Endodermal cell (in vitro differentiated cells): ENCODE data around the gene ATP11B. TPM values are rescaled to one million over a fixed set of nuclear protein-coding genes. Genes with fewer than 3 reads are reported as not detected.
A peak's percentile ranks its signal among the peaks of the same experiment; 100 is the strongest.

Experiments
- DNase-seq: peaks from one replicate; pipeline ENCODE4 v3.0.0-alpha.2; 2017
- H3K27ac ChIP-seq: 2 replicates; pipeline ENCODE4 v1.5.1; 2013; ENCODE audit warnings: mild to moderate bottlenecking, low read depth, low read length, moderate library complexity
- H3K27me3 ChIP-seq: 2 replicates; pipeline ENCODE4 v1.6.1; 2013; ENCODE audit warnings: mild to moderate bottlenecking, low read length, moderate library complexity; ENCODE audit not compliant: insufficient read depth, control insufficient read depth, poor library complexity, severe bottlenecking
- H3K36me3 ChIP-seq: 2 replicates; pipeline ENCODE4 v1.7.0; 2013; ENCODE audit warnings: mild to moderate bottlenecking, low read length, moderate library complexity; ENCODE audit not compliant: control insufficient read depth, insufficient read depth
- H3K4me1 ChIP-seq: one replicate; pipeline ENCODE4 v1.7.0; 2013; ENCODE audit warnings: low read length; ENCODE audit not compliant: control insufficient read depth, insufficient read depth
- H3K4me3 ChIP-seq: 2 replicates; pipeline ENCODE4 v1.5.1; 2013; ENCODE audit warnings: mild to moderate bottlenecking, low read length, moderate library complexity
- H3K9ac ChIP-seq: 2 replicates; pipeline ENCODE4 v1.6.1; 2013; ENCODE audit warnings: mild to moderate bottlenecking, low read length, moderate library complexity; ENCODE audit not compliant: poor library complexity, severe bottlenecking; ENCODE audit errors: extremely low read depth
- H3K9me3 ChIP-seq: 2 replicates; pipeline ENCODE4 v1.6.1; 2013; ENCODE audit warnings: mild to moderate bottlenecking, low read length, moderate library complexity; ENCODE audit not compliant: control insufficient read depth
- H3K27ac Mint-ChIP-seq: 2 replicates; pipeline ENCODE4 v1.8.0; 2020; ENCODE audit warnings: mixed read lengths
- H3K27me3 Mint-ChIP-seq: 2 replicates; pipeline ENCODE4 v1.8.0; 2021; ENCODE audit warnings: mild to moderate bottlenecking, mixed read lengths; ENCODE audit not compliant: insufficient read depth
- H3K36me3 Mint-ChIP-seq: 2 replicates; pipeline ENCODE4 v1.8.0; 2020; ENCODE audit warnings: low read depth, mixed read lengths
- H3K4me1 Mint-ChIP-seq: 2 replicates; pipeline ENCODE4 v1.8.0; 2020; ENCODE audit warnings: mixed read lengths
- H3K4me3 Mint-ChIP-seq: 2 replicates; pipeline ENCODE4 v1.8.0; 2020; ENCODE audit warnings: mild to moderate bottlenecking, moderate library complexity, mixed read lengths
- H3K9me3 Mint-ChIP-seq: 2 replicates; pipeline ENCODE4 v1.8.0; 2020; ENCODE audit warnings: mild to moderate bottlenecking, mixed read lengths
- WGBS, 2 experiments: methylation state at CpG; one replicate each; pipeline versions ENCODE4 v1.1.5 to v1.1.7; 2013; ENCODE audit warnings: missing lambda C conversion rate in 2 of 2, mixed read lengths in 1 of 2; ENCODE audit not compliant: insufficient coverage in 1 of 2, insufficient read length in 1 of 2; 5-methylcytosine and 5-hydroxymethylcytosine counted together
- total RNA-seq, 2 donors: library from RNA; stranded (reverse); fragmentation: NEBNext Ultra II Directional in 1 of 2; extraction: Animal tissue kit (Norgen Biotek cat#: 25700) in 1 of 2; gene quantifications; 2 replicates in 1 of 2; 3 replicates in 1 of 2; pipeline ENCODE4 v1.2.1, GENCODE V29; 2021
- TF ChIP-seq, protein P1 (sequence below): fragments of 200-600 bp; sonication (generic); conservative IDR thresholded peaks from 2 replicates; pipeline ENCODE4 v1.5.0; 2021; ENCODE audit warnings: antibody characterized with exemption, mild to moderate bottlenecking

ATP11B gene
- total RNA-seq, 2 donors from 2014 or later: 23.6 to 27.8 TPM

DNA sequence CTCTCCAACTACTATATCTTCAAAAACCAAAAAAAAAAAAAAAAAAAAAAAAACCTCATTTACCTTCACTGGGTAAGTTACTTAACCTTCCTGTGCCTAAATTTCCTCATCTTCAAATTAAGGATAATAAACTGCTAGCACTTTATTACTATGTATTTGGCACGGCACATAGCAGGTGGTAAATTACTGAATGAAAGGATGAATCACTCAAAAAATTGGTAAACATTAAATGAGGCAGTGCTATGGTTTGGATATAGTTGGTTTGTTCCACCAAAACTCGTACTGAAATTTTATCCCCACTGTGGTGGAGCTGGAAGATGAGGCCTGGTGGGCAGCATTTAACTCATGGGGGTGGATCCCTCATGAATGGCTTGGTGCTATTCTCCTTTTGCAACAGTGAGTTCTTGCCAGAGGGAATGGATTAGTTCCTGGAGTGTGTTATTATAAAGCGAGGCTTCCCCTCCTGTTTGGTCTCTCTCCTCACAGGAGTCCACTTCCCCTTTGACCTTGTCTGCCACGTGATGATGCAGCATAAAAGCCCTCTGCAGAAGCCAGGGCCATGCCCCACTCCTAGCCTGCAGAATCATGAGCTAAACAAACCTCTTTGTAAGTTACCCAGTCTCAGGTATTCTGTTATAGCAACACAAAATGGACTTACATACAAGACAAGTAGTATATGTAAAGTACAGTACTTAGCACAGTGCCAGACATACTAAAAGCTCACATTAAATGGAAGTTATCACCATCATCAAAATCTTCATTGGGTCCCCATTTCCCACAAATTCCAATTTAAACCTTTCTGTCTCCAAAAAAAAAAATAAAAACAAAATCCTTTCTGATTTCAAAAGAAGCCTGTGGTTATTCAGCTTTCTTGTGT lies 166.4 kb downstream of the ATP11B start:
- WGBS, 2 experiments: 48 to 62% methylated on average over 2 to 4 of the region's 4 CpGs
- H3K27me3 Mint-ChIP-seq: no peaks in the 10 kb centered on the region
- H3K9me3 Mint-ChIP-seq: no peaks in the 10 kb centered on the region
- Histone ChIP-seq H3K27ac (peak overlapping the region; percentile 41), H3K4me1 (no peaks in the 10 kb centered on the region), H3K27me3 (no peaks in the 10 kb centered on the region), H3K36me3 (peaks cover 86% of the 10 kb centered on the region), H3K9me3 (no peaks in the 10 kb centered on the region), H3K9ac (no peak overlapping the region), H3K4me3 (no peak overlapping the region)
- peaks cover 53% of the 10 kb centered on the region for H3K36me3 Mint-ChIP-seq
- TF ChIP-seq, protein P1, sequence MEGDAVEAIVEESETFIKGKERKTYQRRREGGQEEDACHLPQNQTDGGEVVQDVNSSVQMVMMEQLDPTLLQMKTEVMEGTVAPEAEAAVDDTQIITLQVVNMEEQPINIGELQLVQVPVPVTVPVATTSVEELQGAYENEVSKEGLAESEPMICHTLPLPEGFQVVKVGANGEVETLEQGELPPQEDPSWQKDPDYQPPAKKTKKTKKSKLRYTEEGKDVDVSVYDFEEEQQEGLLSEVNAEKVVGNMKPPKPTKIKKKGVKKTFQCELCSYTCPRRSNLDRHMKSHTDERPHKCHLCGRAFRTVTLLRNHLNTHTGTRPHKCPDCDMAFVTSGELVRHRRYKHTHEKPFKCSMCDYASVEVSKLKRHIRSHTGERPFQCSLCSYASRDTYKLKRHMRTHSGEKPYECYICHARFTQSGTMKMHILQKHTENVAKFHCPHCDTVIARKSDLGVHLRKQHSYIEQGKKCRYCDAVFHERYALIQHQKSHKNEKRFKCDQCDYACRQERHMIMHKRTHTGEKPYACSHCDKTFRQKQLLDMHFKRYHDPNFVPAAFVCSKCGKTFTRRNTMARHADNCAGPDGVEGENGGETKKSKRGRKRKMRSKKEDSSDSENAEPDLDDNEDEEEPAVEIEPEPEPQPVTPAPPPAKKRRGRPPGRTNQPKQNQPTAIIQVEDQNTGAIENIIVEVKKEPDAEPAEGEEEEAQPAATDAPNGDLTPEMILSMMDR: no peak
- H3K4me3 Mint-ChIP-seq: no peak overlapping the region
- peak overlapping the region; percentile 12 for H3K27ac Mint-ChIP-seq
- DNase-seq: no peak
- H3K4me1 Mint-ChIP-seq: peaks cover 9% of the 10 kb centered on the region

DNA sequence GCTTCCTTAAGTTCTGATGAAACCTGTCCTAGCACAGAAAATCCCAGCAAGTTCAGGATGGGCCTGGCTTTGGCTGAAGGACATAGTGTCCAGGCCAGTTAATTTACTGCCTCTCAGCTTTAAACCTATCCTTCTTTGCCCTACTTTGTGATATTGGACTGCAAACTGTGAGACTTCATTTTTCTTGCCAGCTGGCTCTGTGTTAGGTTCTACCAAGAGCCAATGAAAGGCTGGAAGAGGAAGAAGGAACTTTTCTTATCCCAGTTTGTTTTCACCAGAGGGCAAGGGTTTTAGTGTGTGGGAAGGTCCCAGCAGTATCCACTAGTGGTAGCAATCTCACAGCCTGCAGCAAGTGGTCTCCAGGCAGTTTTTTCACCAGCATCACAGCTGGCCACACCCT lies 168.9 kb downstream of the ATP11B start:
- peaks cover 78% of the 10 kb centered on the region for H3K36me3 ChIP-seq
- H3K4me1 ChIP-seq: no peaks in the 10 kb centered on the region
- Mint-ChIP-seq H3K36me3 (peaks cover 42% of the 10 kb centered on the region), H3K4me3 (no peak overlapping the region), H3K4me1 (peaks cover 13% of the 10 kb centered on the region), H3K9me3 (no peaks in the 10 kb centered on the region), H3K27ac (no peak overlapping the region), H3K27me3 (no peaks in the 10 kb centered on the region)
- H3K4me3 ChIP-seq: no peak overlapping the region
- H3K9me3 ChIP-seq: no peaks in the 10 kb centered on the region
- no peak overlapping the region for H3K27ac ChIP-seq
- DNase-seq: no peak
- H3K9ac ChIP-seq: no peak overlapping the region
- no peaks in the 10 kb centered on the region for H3K27me3 ChIP-seq
- TF ChIP-seq, protein P1: no peak

DNA sequence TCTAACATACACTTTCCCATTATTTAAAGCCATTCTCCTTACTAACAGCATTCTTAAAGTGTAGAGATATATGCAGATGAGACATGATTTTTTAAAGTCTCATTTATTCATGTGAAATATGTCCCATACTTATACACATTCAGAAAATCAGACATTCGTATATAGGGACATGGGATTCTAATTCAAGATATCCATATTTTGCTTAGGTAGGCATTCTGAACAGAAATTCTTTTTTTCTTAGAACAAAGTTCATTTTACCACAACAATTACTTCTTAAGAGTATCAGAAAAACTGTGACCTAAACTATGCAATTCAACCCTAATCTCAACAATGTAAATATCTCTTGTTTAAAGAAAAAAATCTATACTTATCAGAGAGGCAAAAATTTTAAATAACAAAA lies 170.9 kb downstream of the ATP11B start:
- Mint-ChIP-seq H3K27me3 (no peaks in the 10 kb centered on the region), H3K4me3 (no peak overlapping the region), H3K4me1 (peaks cover 13% of the 10 kb centered on the region), H3K27ac (no peak overlapping the region), H3K9me3 (no peaks in the 10 kb centered on the region), H3K36me3 (peaks cover 31% of the 10 kb centered on the region)
- H3K36me3 ChIP-seq: peaks cover 59% of the 10 kb centered on the region
- H3K9ac ChIP-seq: no peak overlapping the region
- no peak overlapping the region for H3K27ac ChIP-seq
- WGBS, 2 experiments: 80 to 83% methylated on average over 1 of the region's 1 CpG
- H3K4me3 ChIP-seq: no peak overlapping the region
- no peaks in the 10 kb centered on the region for H3K9me3 ChIP-seq
- TF ChIP-seq, protein P1: no peak
- no peaks in the 10 kb centered on the region for H3K4me1 ChIP-seq
- no peaks in the 10 kb centered on the region for H3K27me3 ChIP-seq
- no peak for DNase-seq
